Esophagus squamous epithelium (tissue), 4 donors: ENCODE results near the gene PEX6.

ENCODE experiments used
- POLR2A ChIP-seq, 4 donors: fragments of 450-650 bp; IDR thresholded peaks; one replicate each; pipeline ENCODE4 v1.6.1; 2017; ENCODE audit warnings: antibody characterized with exemption in 4 of 4, mild to moderate bottlenecking in 4 of 4, moderate library complexity in 3 of 4
- TF ChIP-seq, protein P1 (sequence below), 6 experiments: fragments of 450-650 bp in 4 of 6; fragments of 200-600 bp in 2 of 6; sonication (generic) in 2 of 6; IDR thresholded peaks; one replicate each; pipeline ENCODE4 v1.5.1; 2016 to 2019; ENCODE audit warnings: antibody characterized with exemption in 6 of 6, mild to moderate bottlenecking in 4 of 6, moderate library complexity in 4 of 6

DNA sequence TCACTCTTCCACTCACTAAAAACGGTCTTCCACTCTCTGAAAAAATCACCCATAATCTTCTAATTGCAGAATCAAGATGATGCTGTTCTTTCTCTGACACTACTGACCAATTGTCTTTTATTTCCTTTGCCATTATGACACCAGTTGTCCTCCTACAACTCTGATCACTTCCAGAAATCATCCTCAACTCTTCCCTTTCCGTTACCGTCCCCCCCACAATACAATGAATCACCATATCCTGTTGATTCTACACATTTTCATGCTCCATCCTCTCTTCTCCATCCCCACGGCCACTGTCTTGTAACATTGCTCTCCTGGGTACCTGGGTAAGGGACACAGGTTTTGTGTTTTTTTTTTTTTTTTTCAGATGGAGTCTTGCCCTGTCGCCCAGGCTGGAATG lies 2.9 kb upstream of the PEX6 start:
- TF ChIP-seq POLR2A (IDR thresholded peaks at IDR 0.05): no peak
- TF ChIP-seq, protein P1, sequence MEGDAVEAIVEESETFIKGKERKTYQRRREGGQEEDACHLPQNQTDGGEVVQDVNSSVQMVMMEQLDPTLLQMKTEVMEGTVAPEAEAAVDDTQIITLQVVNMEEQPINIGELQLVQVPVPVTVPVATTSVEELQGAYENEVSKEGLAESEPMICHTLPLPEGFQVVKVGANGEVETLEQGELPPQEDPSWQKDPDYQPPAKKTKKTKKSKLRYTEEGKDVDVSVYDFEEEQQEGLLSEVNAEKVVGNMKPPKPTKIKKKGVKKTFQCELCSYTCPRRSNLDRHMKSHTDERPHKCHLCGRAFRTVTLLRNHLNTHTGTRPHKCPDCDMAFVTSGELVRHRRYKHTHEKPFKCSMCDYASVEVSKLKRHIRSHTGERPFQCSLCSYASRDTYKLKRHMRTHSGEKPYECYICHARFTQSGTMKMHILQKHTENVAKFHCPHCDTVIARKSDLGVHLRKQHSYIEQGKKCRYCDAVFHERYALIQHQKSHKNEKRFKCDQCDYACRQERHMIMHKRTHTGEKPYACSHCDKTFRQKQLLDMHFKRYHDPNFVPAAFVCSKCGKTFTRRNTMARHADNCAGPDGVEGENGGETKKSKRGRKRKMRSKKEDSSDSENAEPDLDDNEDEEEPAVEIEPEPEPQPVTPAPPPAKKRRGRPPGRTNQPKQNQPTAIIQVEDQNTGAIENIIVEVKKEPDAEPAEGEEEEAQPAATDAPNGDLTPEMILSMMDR (IDR thresholded peaks at IDR 0.05): no peak
